ENCODE data around the gene ZNF337. TPM values are rescaled to one million over a fixed set of nuclear protein-coding genes. Genes with fewer than 3 reads are reported as not detected.

The ZNF337 gene
- total and polyA plus RNA-seq, 10 of the 15 experiments (the other 5 are each of a cell fraction or from before 2014, with no cell fraction given): 0.60 to 16.8 (median 9.1) TPM

DNA sequence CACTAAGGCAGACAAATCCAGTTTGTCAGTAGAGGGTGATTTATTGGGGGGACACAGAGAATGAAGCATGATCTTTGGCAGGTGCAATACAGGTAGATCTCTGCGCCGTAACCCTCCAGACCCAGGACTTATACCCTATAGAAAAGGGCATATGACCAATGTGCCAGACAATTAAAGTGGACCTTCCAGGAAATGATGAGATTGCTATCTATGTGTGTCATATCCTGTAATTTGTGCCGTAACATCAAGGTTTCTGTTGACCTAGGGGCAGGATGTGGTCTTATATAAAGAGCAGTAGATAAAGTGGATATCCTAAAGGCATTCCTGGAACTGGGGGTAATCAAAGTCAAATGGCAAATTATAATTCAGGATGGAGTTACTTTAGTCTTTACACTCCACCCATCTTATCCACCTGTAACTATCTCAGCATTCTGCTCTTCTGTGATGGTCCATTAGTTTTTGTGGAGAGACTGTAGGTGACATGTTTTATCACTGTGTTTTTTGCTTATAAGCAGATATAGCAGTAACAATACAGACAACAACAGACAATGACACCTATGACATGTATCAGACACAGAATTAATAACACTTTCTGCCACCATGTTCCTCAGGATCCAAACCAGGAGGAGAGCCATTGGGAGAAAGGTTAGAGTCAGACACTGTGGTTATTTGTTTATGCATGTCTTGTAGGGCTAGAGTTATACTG, 43.1 kb upstream of the ZNF337 start:
- POLR2A ChIA-PET: no interaction called here
- H3K79me2 ChIP-seq (ENCODE audit: control insufficient read depth, insufficient read depth, low read length): no peaks in the 10 kb centered on the region
- H4K20me1 ChIP-seq (ENCODE audit: control insufficient read depth, insufficient read depth): no peaks in the 10 kb centered on the region
- H3K4me1 ChIP-seq (ENCODE audit: control insufficient read depth, insufficient read depth, low read length): no peaks in the 10 kb centered on the region
- H3K36me3 ChIP-seq (ENCODE audit: control insufficient read depth in 2 of 2, insufficient read depth in 2 of 2, low read length in 1 of 2): no peaks in the 10 kb centered on the region
- H3K4me2 ChIP-seq (ENCODE audit: control insufficient read depth, insufficient read depth): no peak overlapping the region
- H3K9me3 ChIP-seq (replicated peaks; ENCODE audit: control insufficient read depth, insufficient read depth, low read length): no peaks in the 10 kb centered on the region
- intact Hi-C loops (cut with micrococcal nuclease; ENCODE audit: unreplicated experiment): no loop called here
- no peak overlapping the region for H3K27ac ChIP-seq (ENCODE audit: control insufficient read depth, insufficient read depth)
- FAIRE-seq (no peak), ATAC-seq (no peak), DNase-seq (ENCODE audit: low read depth, low spot score) (no peak)
- WGBS (ENCODE audit: insufficient coverage, insufficient replicate concordance, low lambda C conversion rate, missing lambda C conversion rate): 98% methylated on average over 3 of the region's 3 CpGs
- in situ Hi-C loops (cut with MboI): no loop called here
- H2AFZ ChIP-seq (ENCODE audit: control insufficient read depth, low read depth, low read length): no peak overlapping the region
- SMC1A ChIA-PET (ENCODE audit: uncharacterized antibody, unreplicated experiment): no interaction called here
- no peaks in the 10 kb centered on the region for H3K27me3 ChIP-seq (replicated peaks in 1 of 2; ENCODE audit: control insufficient read depth in 2 of 2, insufficient read depth in 2 of 2, low read length in 1 of 2)
- CTCF ChIA-PET: no interaction called here
- BruUV-seq (replicated peaks): no TSS peak
- RAD21 ChIA-PET (ENCODE audit: unreplicated experiment): no interaction called here
- H3K4me3 ChIP-seq: no peak overlapping the region
- H3K9ac ChIP-seq (ENCODE audit: control insufficient read depth, insufficient read depth, low read length): no peak overlapping the region
- no peak for TF ChIP-seq ZZZ3 (IDR thresholded peaks at IDR 0.05; ENCODE audit: control insufficient read depth, insufficient read length, low read depth)
- TF ChIP-seq, protein P1, sequence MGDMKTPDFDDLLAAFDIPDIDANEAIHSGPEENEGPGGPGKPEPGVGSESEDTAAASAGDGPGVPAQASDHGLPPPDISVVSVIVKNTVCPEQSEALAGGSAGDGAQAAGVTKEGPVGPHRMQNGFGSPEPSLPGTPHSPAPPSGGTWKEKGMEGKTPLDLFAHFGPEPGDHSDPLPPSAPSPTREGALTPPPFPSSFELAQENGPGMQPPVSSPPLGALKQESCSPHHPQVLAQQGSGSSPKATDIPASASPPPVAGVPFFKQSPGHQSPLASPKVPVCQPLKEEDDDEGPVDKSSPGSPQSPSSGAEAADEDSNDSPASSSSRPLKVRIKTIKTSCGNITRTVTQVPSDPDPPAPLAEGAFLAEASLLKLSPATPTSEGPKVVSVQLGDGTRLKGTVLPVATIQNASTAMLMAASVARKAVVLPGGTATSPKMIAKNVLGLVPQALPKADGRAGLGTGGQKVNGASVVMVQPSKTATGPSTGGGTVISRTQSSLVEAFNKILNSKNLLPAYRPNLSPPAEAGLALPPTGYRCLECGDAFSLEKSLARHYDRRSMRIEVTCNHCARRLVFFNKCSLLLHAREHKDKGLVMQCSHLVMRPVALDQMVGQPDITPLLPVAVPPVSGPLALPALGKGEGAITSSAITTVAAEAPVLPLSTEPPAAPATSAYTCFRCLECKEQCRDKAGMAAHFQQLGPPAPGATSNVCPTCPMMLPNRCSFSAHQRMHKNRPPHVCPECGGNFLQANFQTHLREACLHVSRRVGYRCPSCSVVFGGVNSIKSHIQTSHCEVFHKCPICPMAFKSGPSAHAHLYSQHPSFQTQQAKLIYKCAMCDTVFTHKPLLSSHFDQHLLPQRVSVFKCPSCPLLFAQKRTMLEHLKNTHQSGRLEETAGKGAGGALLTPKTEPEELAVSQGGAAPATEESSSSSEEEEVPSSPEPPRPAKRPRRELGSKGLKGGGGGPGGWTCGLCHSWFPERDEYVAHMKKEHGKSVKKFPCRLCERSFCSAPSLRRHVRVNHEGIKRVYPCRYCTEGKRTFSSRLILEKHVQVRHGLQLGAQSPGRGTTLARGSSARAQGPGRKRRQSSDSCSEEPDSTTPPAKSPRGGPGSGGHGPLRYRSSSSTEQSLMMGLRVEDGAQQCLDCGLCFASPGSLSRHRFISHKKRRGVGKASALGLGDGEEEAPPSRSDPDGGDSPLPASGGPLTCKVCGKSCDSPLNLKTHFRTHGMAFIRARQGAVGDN (IDR thresholded peaks at IDR 0.05): no peak
- TF ChIP-seq RB1 (IDR thresholded peaks at IDR 0.05; ENCODE audit: borderline replicate concordance): no peak
- no peak for TF ChIP-seq CHD2 (IDR thresholded peaks at IDR 0.05; ENCODE audit: borderline replicate concordance, low read depth, low read length)
- TF ChIP-seq SREBF2 (IDR thresholded peaks at IDR 0.05; ENCODE audit: low read length): no peak
- no peak for TF ChIP-seq CHD4 (IDR thresholded peaks at IDR 0.05)
- TF ChIP-seq, protein P2, sequence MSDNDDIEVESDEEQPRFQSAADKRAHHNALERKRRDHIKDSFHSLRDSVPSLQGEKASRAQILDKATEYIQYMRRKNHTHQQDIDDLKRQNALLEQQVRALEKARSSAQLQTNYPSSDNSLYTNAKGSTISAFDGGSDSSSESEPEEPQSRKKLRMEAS (IDR thresholded peaks at IDR 0.05; ENCODE audit: low read depth, low read length): no peak
- TF ChIP-seq, protein P3, sequence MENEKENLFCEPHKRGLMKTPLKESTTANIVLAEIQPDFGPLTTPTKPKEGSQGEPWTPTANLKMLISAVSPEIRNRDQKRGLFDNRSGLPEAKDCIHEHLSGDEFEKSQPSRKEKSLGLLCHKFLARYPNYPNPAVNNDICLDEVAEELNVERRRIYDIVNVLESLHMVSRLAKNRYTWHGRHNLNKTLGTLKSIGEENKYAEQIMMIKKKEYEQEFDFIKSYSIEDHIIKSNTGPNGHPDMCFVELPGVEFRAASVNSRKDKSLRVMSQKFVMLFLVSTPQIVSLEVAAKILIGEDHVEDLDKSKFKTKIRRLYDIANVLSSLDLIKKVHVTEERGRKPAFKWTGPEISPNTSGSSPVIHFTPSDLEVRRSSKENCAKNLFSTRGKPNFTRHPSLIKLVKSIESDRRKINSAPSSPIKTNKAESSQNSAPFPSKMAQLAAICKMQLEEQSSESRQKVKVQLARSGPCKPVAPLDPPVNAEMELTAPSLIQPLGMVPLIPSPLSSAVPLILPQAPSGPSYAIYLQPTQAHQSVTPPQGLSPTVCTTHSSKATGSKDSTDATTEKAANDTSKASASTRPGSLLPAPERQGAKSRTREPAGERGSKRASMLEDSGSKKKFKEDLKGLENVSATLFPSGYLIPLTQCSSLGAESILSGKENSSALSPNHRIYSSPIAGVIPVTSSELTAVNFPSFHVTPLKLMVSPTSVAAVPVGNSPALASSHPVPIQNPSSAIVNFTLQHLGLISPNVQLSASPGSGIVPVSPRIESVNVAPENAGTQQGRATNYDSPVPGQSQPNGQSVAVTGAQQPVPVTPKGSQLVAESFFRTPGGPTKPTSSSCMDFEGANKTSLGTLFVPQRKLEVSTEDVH (IDR thresholded peaks at IDR 0.05; ENCODE audit: low read depth, partially characterized antibody): no peak
